Measurements from ENCODE around the gene FAM120A. TPM values are rescaled to one million over a fixed set of nuclear protein-coding genes. Genes with fewer than 3 reads are reported as not detected.

Gene FAM120A
- total and polyA plus RNA-seq, 2 of the 13 experiments (the other 11 are each of a cell fraction or from before 2014, with no cell fraction given): 41.3 to 44.4 TPM

DNA sequence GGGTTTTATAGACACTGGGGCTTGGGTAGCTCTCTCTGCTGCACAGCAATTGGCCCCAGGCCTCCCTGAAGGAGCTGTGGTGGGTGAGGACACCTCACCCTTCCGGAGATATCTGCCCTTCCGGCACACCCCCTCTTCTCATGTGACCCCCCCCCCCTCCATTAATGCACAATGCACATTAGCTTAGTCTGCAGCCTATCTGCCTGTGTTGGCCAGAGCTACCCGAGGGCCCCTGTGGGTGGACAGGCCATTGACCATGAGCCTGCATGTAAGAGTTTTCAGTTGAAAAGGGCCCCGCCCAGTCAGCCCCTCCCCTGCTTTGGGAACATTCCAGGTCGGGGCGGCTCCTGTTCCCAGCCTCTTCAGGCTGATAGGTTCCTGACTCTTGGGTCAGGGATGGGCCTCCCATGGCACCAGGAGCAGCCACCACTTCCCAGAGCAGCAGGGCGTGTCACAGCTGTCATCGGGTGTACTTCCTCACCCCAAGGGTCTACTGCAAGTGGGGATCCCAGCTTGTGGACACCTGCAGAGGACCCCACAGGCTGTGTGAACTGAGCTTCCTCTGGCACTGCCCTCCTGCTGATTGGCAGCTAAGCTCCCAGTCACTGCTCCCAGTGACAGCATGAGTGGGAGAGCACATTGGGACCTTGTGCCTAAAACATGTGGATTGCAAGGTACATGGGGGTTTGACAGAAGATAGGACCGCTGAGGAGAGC, 142.7 kb downstream of the FAM120A start:
- DNase-seq (ENCODE audit: low spot score) (no peak), ATAC-seq (no peak), FAIRE-seq (no peak)
- Histone ChIP-seq H3K36me3 (replicated peaks in 1 of 2; ENCODE audit: control insufficient read depth in 1 of 2, insufficient read depth in 2 of 2, low read length in 2 of 2) (no peaks in the 10 kb centered on the region), H3K4me2 (ENCODE audit: low read depth, low read length) (no peak overlapping the region), H4K20me1 (ENCODE audit: insufficient read depth, low read length) (no peaks in the 10 kb centered on the region; the same call in 1 of the 2 replicates), H2AFZ (ENCODE audit: low read length) (no peak overlapping the region), H3K4me1 (ENCODE audit: insufficient read depth, low read length) (peaks cover 49% of the 10 kb centered on the region), H3K27me3 (ENCODE audit: control insufficient read depth in 1 of 2, insufficient read depth in 2 of 2, low read length in 2 of 2) (no peaks in the 10 kb centered on the region), H3K9me3 (ENCODE audit: low read length) (no peaks in the 10 kb centered on the region), H3K9ac (ENCODE audit: insufficient read depth, low read depth, low read length) (no peak overlapping the region), H3K27ac (ENCODE audit: extremely low read length, insufficient read depth, low read length) (no peak overlapping the region), H3K79me2 (ENCODE audit: insufficient read depth, low read length) (peaks cover 25% of the 10 kb centered on the region), H3K4me3 (replicated peaks in 1 of 3; ENCODE audit: insufficient read depth in 1 of 3, low read depth in 2 of 3, low read length in 3 of 3) (no peak overlapping the region)
- CTCF ChIA-PET (ENCODE audit: low intra/inter-chr PET ratio, low total read pairs): no interaction called here
- 100% methylated on average over 1 of the region's 9 CpGs for WGBS (ENCODE audit: low lambda C conversion rate)
- in situ Hi-C loops (cut with HindIII; ENCODE audit: extremely low pct_ligation_motif_present, low pct_unique_long_range_greater_than_20kb) (no loop called here), intact Hi-C loops (cut with micrococcal nuclease; ENCODE audit: unreplicated experiment) (no loop called here)
- no TSS peak for BruUV-seq (replicated peaks)
- no peak for TF ChIP-seq ZNF619 (CRISPR knock-in tag; IDR thresholded peaks at IDR 0.05)
- TF ChIP-seq, protein P1, sequence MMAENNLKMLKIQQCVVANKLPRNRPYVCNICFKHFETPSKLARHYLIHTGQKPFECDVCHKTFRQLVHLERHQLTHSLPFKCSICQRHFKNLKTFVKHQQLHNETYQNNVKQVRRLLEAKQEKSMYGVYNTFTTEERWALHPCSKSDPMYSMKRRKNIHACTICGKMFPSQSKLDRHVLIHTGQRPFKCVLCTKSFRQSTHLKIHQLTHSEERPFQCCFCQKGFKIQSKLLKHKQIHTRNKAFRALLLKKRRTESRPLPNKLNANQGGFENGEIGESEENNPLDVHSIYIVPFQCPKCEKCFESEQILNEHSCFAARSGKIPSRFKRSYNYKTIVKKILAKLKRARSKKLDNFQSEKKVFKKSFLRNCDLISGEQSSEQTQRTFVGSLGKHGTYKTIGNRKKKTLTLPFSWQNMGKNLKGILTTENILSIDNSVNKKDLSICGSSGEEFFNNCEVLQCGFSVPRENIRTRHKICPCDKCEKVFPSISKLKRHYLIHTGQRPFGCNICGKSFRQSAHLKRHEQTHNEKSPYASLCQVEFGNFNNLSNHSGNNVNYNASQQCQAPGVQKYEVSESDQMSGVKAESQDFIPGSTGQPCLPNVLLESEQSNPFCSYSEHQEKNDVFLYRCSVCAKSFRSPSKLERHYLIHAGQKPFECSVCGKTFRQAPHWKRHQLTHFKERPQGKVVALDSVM (CRISPR knock-in tag; IDR thresholded peaks at IDR 0.05): no peak
- no peak for TF ChIP-seq MNT (IDR thresholded peaks at IDR 0.05)
- no peak for TF ChIP-seq TEF (CRISPR knock-in tag; IDR thresholded peaks at IDR 0.05)
- TF ChIP-seq SNAPC5 (CRISPR knock-in tag; IDR thresholded peaks at IDR 0.05; ENCODE audit: borderline replicate concordance): no peak
- TF ChIP-seq MIXL1 (CRISPR knock-in tag; IDR thresholded peaks at IDR 0.05): no peak
- TF ChIP-seq FOXK2 (IDR thresholded peaks at IDR 0.05): no peak
- no peak for TF ChIP-seq TBP (CRISPR knock-in tag; IDR thresholded peaks at IDR 0.05)
- TF ChIP-seq ZNF562 (CRISPR knock-in tag; IDR thresholded peaks at IDR 0.05; ENCODE audit: borderline replicate concordance): no peak
- TF ChIP-seq, protein P2, sequence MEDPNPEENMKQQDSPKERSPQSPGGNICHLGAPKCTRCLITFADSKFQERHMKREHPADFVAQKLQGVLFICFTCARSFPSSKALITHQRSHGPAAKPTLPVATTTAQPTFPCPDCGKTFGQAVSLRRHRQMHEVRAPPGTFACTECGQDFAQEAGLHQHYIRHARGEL (CRISPR knock-in tag; IDR thresholded peaks at IDR 0.05): no peak
- no peak for TF ChIP-seq NFKB2 (CRISPR knock-in tag; IDR thresholded peaks at IDR 0.05; ENCODE audit: borderline replicate concordance)
- TF ChIP-seq GABPA (IDR thresholded peaks at IDR 0.05; ENCODE audit: low read depth, low read length): no peak
- TF ChIP-seq GABPA (CRISPR knock-in tag; IDR thresholded peaks at IDR 0.05; ENCODE audit: low read depth): no peak
- TF ChIP-seq REXO4 (CRISPR knock-in tag; IDR thresholded peaks at IDR 0.05; ENCODE audit: borderline replicate concordance): no peak
- no peak for TF ChIP-seq IRF2 (CRISPR knock-in tag; IDR thresholded peaks at IDR 0.05)
- TF ChIP-seq ZNF296 (CRISPR knock-in tag; conservative IDR thresholded peaks at IDR 0.05): no peak
- POLR2A ChIA-PET: no interaction called here

Measured in HepG2 (cell line).